ENCODE results near the gene PAN3. TPM values are rescaled to one million over a fixed set of nuclear protein-coding genes. Genes with fewer than 3 reads are reported as not detected.

The PAN3 gene
- total RNA-seq, 1 experiment from 2014 or later: 48.5 TPM

DNA sequence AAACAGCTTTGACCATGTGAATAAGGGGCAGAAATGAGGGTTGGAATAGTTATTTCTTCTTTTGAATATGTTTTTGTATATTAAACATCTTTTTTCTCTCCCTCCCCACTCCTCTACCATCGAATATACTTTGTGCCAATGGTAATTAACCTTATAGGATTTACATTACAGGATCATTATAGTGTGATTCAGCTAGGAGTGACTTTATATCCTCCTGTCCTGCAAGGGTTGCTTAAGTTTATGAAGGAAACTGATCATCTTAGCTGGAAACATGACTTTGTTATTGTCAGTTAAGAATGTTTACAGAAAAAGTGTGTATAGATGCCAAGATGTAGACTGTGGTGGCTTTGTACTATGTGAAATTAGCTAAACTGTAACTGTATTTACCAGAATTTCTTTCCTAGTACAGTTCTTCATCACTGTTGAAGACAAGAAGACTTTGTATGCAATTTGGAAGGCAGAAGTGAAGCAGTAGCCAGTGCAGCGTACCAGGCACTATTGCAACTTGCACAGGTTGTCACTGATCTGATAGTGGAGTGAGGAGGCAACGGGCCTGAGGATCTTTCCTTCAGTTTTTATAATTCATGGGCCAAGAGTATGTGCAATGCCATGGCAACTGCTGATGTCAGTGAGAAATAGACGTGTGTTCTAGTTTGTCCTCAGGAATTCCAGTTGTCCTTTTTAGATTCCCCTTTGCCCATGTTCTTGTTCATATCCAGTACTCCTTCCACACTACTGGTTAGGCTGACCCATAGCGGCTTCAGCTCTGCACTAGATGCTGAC, 8.2 kb upstream of the PAN3 start:
- Histone ChIP-seq H2BK20ac (ENCODE audit: low read depth, low read length, poor library complexity, severe bottlenecking) (no peak overlapping the region), H3K14ac (ENCODE audit: insufficient read depth, low read length) (no peak overlapping the region), H3K23me2 (ENCODE audit: insufficient read length, low read depth, low read length, poor library complexity, severe bottlenecking) (no peaks in the 10 kb centered on the region), H3K18ac (ENCODE audit: insufficient read length, low read depth, low read length) (no peak overlapping the region), H2BK5ac (ENCODE audit: insufficient read length, low read length) (no peak overlapping the region), H2BK120ac (ENCODE audit: low read depth, low read length, poor library complexity, severe bottlenecking) (no peak overlapping the region), H2BK12ac (ENCODE audit: insufficient read length, low read depth, low read length) (no peak overlapping the region), H4K5ac (ENCODE audit: insufficient read length, low read depth, low read length) (no peak overlapping the region), H4K20me1 (ENCODE audit: control insufficient read depth, insufficient read depth, insufficient read length) (no peaks in the 10 kb centered on the region), H4K91ac (ENCODE audit: insufficient read length, low read depth, low read length) (no peak overlapping the region), H3K4ac (ENCODE audit: low read depth, low read length) (no peak overlapping the region), H2BK15ac (ENCODE audit: low read depth, low read length) (no peak overlapping the region), H3K9me3 (ENCODE audit: control insufficient read depth, low read depth, low read length) (no peaks in the 10 kb centered on the region), H3K4me2 (ENCODE audit: insufficient read depth, insufficient read length, low read length) (no peak overlapping the region), H3K79me1 (ENCODE audit: insufficient read depth, low read depth, low read length, poor library complexity, severe bottlenecking) (no peaks in the 10 kb centered on the region), H3K4me1 (ENCODE audit: insufficient read depth, low read length) (no peaks in the 10 kb centered on the region), H3K79me2 (ENCODE audit: insufficient read depth, low read length) (no peaks in the 10 kb centered on the region), H2AFZ (ENCODE audit: low read length) (no peak overlapping the region), H3K27ac (ENCODE audit: insufficient read length, low read depth, low read length) (no peak overlapping the region), H3T11ph (ENCODE audit: low read length) (no peak overlapping the region), H2AK5ac (ENCODE audit: insufficient read length, low read length) (no peak overlapping the region), H3K56ac (ENCODE audit: insufficient read length, low read depth, low read length) (no peak overlapping the region), H4K8ac (replicated peaks; ENCODE audit: insufficient read length, low read depth, low read length) (no peak overlapping the region), H3K9ac (ENCODE audit: extremely low read depth, insufficient read length, low read length) (no peak overlapping the region), H3K27me3 (ENCODE audit: insufficient read depth, low read length) (no peaks in the 10 kb centered on the region), H3K23ac (ENCODE audit: insufficient read length, low read depth, low read length) (no peak overlapping the region)
- no CpG with 5 or more reads among the region's 5 CpGs for WGBS (ENCODE audit: extremely low coverage, insufficient read length, low lambda C conversion rate)
- Mint-ChIP-seq H3K4me1 (no peaks in the 10 kb centered on the region), H3K27ac (no peak overlapping the region), H3K36me3 (ENCODE audit: insufficient read depth in 1 of 3, low read depth in 3 of 3) (no peaks in the 10 kb centered on the region), H3K4me3 (no peak overlapping the region), H3K27me3 (ENCODE audit: low read depth) (no peaks in the 10 kb centered on the region), H3K9me3 (no peaks in the 10 kb centered on the region)
- no peak for DNase-seq
- TF ChIP-seq, protein P1, sequence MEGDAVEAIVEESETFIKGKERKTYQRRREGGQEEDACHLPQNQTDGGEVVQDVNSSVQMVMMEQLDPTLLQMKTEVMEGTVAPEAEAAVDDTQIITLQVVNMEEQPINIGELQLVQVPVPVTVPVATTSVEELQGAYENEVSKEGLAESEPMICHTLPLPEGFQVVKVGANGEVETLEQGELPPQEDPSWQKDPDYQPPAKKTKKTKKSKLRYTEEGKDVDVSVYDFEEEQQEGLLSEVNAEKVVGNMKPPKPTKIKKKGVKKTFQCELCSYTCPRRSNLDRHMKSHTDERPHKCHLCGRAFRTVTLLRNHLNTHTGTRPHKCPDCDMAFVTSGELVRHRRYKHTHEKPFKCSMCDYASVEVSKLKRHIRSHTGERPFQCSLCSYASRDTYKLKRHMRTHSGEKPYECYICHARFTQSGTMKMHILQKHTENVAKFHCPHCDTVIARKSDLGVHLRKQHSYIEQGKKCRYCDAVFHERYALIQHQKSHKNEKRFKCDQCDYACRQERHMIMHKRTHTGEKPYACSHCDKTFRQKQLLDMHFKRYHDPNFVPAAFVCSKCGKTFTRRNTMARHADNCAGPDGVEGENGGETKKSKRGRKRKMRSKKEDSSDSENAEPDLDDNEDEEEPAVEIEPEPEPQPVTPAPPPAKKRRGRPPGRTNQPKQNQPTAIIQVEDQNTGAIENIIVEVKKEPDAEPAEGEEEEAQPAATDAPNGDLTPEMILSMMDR (conservative IDR thresholded peaks at IDR 0.05): no peak
